Ramos (cell line): ENCODE measurements around the gene PTTG1IP.
"Not testable (repeated sequence)": the region's sequence is repeated elsewhere in the genome, so short reads cannot be mapped to it uniquely, and the experiment has no call there.

Experiments used
- in situ Hi-C: fragments of 300-500 bp; cut with MboI; formaldehyde crosslinking; loops from one replicate; pipeline ENCODE4 v1.14.3; 2022; ENCODE audit warnings: low sequenced_read_pairs; ENCODE audit not compliant: unreplicated experiment

The PTTG1IP gene

DNA sequence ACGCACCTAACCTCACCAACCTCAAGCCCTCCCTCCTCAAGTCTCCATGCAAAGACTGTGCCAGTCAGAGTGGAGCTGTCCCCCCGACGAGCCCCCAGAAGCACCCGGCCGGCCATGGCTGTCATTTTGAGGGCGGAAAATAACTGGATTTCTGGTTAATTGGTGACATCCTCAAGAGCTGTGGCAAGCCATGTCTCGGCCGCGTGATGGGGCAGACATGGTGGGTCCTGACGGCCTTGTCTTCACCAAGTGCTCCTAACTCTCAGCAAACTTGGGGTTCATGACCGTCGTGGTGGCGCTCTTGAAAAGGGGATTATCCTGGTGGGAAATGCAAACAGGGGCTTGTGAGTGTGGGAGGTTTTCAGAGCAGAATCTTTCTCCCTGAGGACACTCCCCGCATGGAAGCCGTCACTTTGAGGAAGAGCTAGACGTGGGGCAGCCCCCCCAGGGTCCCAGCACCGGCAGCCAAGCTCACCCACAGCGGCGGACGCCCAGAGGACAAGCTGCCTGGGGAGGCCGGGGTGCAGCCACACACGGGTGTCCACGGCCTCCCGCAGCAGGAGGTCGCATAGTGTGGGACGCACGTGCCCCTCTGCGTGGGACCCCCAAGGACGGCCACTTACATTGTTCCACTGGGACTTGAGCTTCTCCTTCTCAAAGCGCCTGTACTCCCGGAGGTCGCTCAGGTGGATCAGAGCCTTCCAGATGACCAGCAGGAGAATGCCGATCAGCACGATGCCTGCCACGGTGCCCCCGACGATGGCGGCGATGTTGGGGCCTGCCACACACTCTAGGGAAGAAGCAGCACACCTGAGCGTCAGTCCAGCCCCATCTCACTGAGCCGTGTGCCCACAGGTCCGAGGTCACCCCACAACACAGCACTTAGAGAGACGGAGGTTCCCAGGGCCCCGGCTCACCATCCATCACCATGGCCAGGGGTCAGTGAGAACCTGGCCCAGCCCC, 12.9 kb upstream of the PTTG1IP start:
- in situ Hi-C loops: loop anchor here (10.0 kb wide), 1 partner anchor 238 kb away; no protein-coding TSS in a partner anchor

DNA sequence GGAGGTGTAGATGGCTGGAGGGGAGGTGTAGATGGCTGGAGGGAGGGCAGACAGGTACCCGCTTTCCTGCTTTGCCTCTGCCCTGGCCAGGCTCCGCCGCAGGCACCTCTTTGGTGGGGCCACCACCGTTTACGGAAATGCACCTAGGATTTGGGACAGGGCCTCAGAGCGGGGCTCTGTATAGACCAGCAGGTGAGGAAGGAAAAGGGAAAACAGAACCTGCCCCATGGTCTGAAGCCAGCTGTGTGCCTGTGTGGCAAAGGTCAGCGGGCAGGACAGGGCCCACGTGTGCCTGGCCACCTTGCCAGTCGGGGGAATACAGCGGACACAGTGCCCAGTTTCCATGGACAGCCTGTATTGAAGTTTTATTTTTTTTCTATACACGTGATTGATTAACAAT, 12.1 kb upstream of the PTTG1IP start:
- in situ Hi-C loops: loop anchor here (10.0 kb wide), 1 partner anchor 239 kb away; no protein-coding TSS in a partner anchor

- in situ Hi-C loops: loop anchor here (10.0 kb wide), 1 partner anchor 241 kb away; no protein-coding TSS in a partner anchor
These were observed 10.6 kb upstream of the PTTG1IP start for GRCh38 chr21:44884097-44884496.

DNA sequence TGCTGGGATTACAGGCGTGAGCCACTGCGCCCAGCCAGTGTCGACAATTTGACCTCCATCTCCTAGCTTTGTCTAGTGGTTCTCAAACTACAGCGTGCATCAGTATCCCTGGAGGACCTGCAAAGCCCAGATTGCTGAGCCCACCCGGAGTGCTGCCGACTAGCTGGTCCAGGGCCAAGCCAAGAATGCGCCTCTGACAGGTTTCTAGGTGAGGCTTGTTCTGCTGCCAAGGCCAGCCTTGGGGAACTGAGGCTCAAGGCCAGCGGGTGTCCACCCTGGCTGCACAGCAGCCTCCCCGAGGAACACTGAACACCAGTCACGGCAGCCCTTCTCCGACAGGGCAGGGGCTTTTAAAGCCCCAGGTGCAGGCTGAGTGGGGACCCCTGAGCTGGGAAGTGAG, 9.8 kb upstream of the PTTG1IP start:
- in situ Hi-C loops: loop anchor here (10.0 kb wide), 1 partner anchor 242 kb away; no protein-coding TSS in a partner anchor

DNA sequence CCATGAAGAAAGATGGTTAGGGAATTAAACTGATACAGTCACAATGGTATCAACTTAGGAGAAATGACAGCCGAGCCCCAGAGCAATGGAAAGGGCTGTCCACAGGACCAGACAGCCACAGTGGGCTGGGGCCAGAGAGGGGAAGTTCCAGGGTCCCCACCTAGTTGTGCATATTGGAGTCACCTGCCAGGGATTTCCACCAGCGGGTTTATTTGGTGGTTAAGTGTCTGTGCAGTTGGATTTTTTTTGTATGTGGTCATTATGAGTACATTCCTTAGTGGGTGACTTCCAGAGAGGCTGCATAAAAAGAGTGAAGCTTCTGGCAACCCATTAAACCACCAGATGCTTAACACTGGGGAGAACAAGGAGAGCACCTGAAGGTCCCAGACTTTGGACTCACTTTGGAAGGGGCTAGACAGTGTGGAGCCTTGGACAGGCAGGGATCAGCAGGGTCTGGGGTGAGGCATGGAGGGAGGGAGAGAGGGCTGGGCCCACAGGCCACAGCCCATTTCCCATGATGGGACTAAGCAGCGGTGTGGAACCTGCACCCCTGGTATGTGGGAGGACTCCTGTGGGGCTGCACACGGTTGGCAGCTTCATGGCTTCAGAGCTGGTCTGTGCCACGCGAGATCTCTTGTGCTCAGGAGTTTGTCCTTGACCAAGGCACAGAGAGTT, 7.8 kb upstream of the PTTG1IP start:
- in situ Hi-C loops: loop anchor here (10.0 kb wide), 1 partner anchor 243 kb away; no protein-coding TSS in a partner anchor

- in situ Hi-C loops: loop anchor here (10.0 kb wide), 1 partner anchor 244 kb away; no protein-coding TSS in a partner anchor
These were observed 7.1 kb upstream of the PTTG1IP start for GRCh38 chr21:44880405-44881197.

- in situ Hi-C loops: not testable (repeated sequence)
These were observed 5.7 kb upstream of the PTTG1IP start for GRCh38 chr21:44879238-44879637.

DNA sequence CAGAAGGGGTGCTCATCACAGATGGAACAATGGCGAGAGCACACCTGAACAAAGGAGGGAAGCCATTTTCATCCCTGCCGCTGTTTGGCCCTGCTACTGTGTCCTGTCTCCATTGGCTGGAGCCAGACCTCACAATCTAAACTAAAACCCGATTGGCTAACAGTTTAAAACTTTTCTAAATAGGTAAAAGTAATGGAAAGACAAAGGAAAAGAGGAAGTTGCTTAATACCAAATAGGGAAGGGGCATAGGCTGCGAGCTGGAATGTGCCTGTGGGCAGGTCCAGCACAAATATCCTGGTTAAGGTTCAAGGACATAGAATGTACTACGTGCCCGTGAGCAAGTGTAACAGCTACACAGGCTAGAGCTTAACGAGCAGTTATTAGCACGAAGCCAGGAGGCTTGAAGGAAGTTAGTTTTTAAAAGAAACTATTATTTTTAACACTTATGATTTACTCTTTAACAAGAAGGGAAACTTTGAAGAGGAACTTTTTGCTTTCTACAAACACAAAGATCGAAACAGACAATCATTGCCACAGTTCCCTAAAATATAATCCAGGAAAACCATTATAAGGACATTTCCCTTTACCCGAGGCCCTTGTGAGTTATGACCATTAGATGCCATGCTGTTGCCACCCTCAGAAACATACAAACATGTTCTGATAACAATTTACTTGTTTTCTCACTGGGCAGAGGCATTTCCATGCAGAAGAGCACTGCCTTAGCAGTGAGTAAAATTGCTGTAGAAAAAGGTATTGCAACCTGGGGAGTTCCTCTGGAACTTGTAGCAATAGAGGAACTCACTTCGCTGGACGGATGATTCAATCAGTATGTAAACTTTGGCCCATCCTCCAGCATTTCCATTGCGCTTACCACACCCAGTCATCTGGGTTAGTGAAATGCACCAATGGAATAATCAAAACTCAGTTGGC, 4.8 kb upstream of the PTTG1IP start:
- in situ Hi-C loops: no loop called here

DNA sequence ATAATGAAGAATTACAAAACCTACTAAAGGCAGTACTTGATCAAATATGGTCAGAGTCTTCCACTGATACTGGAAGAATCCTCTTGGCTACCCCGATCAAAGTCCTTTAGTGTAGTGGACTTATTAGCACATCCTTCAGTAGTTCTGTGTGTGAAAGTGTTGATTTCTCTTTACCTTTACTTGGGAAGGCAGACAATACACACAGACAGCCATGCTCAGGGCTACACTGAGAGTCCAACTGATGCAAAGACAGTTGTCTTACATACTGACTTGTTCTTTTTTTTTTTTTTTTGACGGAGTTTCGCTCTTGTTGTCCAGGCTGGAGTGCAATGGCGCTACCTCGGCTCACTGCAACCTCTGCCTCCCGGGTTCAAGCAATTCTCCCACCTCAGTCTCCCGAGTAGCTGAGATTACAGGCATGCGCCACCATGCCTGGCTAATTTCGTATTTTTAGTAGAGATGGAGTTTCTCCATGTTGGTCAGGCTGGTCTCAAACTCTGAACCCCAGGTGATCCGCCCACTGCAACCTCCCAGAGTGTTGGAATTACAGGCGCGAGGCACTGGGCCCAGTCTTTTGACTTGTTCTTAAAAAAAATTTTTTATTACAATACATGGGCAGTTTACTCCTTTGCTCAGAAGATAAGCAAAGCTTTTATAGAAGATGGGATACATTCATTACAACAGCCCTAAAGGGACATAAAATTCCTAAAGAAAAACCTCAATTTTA, 3.5 kb upstream of the PTTG1IP start:
- in situ Hi-C loops: no loop called here

DNA sequence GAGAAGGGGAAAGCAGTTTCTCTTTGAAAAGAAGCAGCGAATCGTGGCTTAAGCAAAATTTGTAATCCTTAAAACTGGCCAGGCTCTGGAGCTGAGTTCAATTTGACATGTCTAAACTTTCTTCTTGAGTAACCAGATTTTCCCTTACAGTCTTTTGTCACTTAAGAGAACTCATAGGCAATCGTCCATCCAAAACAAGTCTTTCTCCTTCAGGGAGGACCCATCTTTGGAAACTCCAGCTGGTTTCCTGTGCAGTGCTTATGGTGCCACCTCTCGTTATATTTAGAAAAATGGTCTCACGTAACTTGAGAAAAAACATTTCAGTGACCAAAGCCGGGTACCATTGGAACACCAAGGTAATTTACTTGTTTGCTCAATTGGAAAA, 1.8 kb upstream of the PTTG1IP start:
- in situ Hi-C loops: no loop called here

DNA sequence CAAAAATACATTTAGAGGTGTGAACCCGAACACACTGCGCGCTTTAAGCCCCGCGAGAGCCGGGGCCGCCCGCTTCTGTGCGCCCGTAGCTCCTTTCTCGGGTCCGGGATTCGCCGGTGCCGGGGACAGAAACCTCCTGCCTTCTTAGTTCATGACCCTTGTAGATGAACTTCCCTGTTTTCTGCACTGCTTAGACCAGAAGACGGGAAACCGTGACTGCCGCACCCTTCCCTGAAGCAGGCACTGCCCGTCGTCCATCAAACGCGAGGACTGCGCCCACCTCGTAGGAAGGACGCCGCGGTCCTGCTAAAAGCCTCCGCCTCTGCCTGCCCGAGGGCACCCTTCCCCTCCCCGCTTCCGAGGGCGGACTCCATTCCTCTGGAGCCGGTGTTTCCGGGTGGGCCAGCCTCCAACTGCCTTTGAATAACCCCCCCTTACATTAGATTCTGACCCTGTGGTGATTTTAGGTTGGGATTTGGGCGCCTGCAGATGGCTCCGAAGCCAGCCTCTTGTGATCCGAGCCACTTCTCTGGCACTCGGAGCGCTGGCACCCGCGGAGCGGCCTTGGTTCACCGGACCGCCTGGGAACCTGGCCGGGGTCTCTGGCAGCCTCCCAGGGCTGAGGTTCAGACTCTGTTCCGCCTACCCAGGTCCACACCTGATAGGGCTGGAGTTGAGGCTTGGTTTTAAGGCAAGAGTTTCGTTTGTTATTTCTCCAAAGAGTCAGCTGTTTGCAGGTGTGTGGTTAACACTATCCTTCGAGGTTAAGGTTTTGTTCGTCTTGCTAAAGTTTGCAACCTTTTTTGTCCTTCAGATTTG, 1.2 kb upstream of the PTTG1IP start:
- in situ Hi-C loops: no loop called here

DNA sequence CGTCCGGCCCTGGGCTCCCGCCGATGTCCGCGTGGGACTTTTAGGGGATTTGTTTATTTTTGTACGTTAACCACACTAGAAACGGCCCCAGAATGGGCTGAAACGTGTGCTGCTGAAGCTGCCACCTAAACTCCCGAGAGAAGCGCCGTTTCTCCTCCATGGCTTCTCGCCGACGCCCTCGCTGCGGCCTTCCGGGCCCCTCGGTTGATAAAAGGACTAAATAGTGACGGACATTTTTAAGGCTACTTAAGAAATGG, 678 bp upstream of the PTTG1IP start:
- in situ Hi-C loops: no loop called here

- in situ Hi-C loops: no loop called here
These were observed 688 bp downstream of the PTTG1IP start for GRCh38 chr21:44872649-44873355.

DNA sequence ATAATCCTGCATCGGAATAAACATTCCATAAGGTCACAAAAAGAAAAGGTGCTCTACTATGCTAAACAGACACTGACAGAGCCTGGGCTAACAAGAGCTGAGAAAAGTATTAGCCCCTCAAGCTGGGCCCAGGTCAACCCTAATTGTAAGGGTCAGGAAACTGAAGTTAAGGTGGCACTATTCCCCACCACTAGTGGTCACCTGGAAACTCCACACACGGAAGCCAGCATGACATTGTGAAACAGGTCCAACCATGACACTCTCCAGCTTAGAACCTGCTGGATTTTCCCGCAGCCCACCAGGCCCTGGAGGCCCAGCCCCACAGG, 1.2 kb downstream of the PTTG1IP start:
- in situ Hi-C loops: no loop called here

DNA sequence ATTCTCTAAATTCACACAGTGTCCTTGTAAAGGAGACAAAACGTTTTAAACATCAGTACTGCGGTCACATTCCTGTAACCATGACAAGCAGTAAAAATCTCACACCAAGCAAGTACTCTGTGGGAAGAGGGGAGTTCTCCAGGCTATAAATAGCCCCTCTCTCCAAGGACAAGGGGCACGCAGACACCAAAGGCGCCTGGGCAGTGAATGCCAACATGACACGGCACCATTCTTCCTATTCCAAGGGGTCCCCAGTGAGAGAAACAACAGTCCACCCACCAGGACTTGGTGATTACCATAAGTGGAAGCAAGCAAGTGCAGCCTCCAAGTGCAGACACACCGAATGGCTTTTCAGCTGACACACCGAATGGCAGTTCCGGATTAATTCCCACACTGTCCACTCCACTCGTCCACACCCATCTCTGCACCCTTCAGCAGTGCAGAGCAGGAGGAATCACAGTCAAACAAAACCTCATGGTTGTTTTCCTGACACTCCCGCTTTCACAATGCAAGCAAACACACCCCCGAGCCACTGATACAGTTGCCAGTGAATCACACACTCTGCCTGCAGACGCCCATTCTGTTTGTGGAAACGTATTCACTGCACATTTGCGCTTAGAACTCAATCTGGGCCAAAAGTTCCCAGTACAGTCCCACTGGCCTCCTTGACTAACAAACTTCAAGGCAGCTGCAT, 1.8 kb downstream of the PTTG1IP start:
- in situ Hi-C loops: no loop called here

- in situ Hi-C loops: no loop called here
These were observed 2.6 kb downstream of the PTTG1IP start for GRCh38 chr21:44870748-44871495.
